HG02623 (cell line): ENCODE measurements around the gene BDKRB2.

Experiments used
- ATAC-seq: cut with Tn5 transposase; IDR thresholded peaks from one replicate; pipeline ENCODE4 v1.9.1; 2021; ENCODE audit warnings: moderate library complexity; ENCODE audit not compliant: unreplicated experiment

BDKRB2 gene

DNA sequence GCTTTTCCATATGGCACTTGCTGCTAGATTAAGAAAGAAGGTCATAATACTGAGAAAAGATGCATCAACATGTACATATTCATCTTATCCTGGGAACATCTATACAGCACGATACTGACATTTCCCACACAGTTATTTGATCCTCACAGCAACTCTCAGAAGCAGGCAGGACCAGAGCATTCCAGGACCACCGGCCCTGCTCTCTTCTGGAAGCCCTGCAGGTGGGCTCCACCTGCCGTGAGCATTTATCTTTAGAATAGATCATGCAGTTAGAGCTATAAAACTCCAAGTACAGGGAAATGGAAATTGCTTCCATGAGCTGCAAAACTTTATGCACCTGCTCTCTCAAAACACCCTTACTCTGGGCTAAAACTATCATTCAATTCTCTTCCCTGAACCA lies 45.8 kb downstream of the BDKRB2 start:
- no peak for ATAC-seq

DNA sequence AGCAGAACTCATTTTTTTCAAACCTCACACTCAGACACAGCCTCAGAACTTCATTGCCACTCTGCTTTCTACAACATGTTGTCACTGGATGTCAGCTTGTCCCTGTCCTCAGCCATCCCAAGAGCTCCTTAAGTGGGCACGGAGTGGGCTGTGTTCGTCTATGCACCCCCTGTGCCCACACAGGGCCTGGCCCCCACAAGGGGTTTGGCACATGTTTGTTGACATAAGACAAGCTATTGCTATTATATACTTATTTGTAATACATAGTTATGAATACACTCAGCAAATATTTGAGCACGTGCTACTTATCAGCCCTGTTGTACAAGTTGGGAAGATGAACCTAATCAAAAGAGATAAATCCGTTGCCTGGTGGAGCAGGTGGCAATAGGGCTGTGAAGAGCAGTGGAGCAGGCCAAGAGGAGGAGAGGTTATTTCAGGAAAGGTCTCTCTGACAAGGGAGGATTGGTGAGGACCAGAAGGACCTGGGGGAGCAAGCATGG lies 47.1 kb downstream of the BDKRB2 start:
- no peak for ATAC-seq

DNA sequence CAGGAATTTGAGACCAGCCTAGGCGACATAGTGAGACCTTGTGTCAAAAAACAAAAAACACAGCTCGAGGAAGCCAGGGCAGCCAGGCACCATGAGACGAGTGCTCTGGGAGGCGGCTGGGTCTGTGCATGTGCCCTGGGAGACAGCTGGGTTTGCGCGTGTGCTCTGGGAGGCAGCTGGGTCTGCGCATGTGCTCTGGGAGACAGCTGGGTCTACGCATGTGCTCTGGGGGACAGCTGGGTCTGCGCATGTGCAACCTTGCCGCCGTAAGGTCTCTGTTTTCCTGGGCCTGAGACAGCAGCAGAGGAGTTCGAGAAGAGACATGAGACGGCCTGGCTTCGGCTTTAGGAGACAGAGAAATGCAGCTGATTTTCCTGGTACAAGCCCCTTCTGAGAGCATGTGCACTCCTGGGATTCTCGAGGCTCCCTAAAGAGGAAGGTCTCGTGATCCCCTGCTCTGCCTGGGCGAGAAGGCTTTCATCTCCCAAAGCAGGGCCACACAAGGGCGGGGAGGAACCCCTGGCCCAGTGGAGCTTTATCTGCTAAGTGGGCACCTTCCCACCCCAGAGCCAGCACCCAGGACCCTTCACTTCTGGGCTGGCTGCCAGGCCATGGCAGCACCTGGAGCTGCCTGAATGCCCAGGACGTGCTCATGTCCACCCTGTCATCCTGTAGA lies 47.8 kb downstream of the BDKRB2 start:
- ATAC-seq = no peak

DNA sequence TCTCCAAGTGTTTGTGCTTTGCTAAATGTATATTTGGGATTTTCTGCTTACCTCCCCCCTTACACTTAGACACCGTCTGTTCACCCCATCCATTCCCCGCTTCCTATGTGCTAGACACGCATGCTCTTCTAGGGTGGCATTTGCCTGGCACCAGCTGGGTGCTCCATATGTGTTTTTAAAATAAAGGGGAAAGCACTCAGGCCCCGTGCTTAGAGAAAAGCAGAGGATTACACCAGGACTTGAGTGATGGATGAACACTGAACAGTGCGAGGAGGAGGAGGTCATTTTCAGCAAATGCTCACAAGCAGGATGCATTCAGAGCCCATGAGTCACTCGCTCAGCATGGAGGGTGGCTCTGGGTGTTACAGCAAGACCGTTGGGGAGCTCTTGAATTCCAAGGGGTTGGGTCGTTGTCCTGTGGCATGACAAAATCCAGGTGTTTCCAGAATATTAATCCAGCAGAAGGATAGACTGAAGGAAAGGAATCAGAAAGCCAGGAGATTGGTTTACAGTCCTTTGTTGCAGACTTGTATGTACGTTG lies 48.4 kb downstream of the BDKRB2 start:
- no peak for ATAC-seq

DNA sequence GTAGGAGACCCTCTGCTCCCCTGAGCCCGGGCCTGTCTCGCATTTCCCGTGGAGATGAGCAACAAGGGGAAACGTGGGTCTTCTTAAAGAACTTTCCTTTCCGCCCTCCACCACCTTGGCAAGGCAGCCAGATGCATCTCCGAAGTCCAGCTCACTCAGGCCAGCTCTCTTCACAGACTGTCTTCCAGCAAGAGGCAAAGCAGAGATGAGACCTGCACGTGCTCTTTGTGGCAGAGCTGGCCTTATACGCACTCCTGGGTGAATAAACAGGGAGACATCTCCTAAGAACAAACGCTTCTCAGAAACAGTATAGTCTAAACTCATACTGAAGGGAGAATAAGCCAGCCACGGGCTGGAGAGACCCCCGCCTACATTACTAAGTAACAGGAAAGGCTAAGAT lies 50.0 kb downstream of the BDKRB2 start:
- ATAC-seq = no peak

DNA sequence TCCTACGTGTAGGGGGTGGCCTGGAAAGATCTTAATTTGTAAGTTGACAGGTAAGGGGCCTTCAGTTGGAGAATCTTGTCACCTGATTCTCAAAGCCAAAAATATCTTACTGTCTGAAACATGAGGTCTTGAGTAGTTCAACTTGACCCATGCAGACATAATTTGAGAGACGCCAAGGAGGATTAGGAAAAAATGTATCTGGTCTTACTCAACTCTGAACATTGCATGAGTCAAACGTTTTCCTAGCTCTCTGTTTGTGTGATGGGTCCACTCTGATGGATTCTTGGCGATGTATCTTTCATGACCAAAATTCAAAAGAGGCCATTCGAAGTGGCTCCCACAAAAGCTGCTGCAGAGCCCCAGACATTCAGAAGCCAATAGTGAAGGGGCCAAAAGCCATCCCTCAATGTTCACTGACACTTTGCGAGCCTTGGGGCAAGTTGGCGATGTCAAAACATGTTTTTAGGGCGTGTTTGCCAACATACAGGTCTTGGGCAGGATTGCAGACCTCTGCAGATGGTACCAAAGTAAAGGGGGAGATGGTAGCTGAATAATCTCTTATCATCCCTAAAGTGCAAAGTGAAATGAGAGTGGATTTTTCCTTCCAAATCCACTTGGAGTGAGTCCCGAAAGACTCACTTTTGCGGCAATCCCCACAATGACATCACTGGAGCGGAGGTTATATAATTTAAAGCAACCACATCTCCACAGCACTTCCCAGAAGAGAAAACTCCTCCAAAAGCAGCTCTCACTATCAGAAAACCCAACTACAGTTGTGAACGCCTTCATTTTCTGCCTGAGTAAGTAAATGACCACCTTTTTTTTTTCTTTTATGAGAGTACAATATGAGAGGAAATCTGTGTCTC lies 51.1 kb downstream of the BDKRB2 start, which contains the start of gene BDKRB1:
BDKRB1 (plus strand) TSS at position 710 of the 866 bp plus-strand sequence. CDS start 7,473 bp downstream, outside the sequence.
- no peak for ATAC-seq

DNA sequence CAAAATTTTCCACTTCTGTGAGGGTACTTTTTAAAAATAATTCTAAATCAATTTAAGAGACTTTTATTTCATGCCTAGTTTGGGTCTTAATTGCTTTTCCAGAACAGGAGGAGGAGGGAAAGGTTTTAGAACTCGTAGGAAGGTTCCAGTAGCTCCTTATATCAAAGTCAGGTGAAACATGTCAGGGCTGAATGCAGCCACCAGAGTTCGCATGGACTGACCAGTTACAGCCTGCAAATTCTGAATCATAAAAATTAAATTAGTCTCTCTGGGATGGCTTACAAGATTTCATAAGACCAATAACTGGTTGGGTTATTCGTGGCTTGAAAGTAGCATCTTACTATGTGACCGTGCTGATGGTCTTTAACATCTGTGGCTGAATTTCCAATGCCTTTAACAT lies 51.8 kb downstream of the BDKRB2 start:
- no peak for ATAC-seq

DNA sequence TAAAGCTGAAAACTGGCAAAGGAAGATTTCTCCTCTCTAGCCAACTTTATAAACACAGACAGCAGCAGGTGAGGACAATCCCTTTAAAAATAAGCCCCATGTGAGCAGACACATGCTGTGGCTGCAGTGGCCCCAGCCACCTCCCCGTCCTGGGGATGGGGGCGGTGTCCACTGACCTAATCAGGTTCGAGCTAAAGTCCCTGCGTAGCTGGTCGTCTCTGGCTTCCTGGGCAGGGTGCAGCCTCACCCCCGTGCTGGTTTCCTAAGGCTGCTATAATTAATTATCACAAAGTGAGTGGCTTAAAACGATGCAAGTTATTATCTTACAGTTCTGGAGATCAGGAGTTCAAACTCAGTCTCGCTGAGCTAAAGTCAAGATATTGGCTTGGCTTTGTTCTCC lies 52.4 kb downstream of the BDKRB2 start:
- no peak for ATAC-seq

DNA sequence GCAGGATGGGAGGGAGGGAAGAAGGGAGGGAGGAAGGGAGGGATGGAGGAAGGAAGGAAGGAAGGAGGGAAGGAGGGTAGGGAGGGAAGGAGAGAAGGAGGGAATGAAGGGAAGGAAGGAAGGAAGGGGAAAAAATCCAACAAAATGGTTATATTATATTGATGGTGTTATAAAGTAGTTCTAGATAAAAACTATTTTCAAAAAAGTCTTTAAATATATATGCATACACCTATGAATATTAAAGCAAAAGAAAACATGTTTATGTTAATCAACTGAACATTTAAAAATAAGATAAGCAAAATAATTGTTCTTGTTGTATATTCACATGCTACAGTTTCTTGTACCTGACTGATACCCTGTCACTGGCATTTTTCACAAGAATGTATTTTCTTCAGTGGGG lies 53.3 kb downstream of the BDKRB2 start:
- ATAC-seq = no peak

DNA sequence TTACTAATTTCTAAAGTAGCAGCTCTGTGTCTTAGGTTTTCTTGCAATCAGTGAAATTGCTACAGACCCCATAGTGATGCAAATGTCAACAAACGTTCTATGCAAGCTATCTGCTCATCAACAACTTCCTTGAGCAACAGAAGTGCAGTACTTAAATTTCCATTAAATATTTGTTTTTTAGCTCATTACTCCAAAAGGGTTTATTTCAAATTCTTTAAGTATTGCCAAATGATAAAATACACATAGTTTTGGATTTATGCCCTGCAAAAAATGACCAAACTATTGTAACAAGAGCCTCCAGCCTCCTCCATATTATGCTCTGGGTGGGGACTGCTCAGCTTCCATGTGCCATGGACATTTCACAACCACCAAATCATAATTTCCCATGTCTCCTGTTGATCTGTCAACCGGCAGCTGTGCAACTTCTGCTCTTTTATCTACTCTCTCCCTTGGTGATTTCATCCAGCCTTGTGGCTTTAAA lies 55.7 kb downstream of the BDKRB2 start:
- ATAC-seq = no peak

DNA sequence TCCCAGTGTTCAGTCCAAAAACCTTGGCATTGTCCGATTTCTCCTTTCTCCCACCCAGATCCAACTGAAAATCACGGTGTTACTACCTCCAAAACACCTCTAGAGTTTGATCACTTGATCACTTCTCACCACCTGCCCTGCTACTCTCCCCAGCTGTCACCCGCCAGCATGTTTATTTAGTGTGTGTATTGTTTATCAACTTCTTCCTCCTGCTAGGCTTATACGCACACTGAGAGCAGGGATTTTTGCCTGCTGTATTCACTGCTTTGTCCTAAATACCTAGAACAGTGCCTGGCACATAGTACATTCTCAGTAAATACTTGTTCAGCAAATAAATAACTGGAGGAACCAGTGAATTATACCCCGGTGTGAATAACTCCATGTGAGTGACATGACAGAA lies 56.4 kb downstream of the BDKRB2 start:
- ATAC-seq = no peak

DNA sequence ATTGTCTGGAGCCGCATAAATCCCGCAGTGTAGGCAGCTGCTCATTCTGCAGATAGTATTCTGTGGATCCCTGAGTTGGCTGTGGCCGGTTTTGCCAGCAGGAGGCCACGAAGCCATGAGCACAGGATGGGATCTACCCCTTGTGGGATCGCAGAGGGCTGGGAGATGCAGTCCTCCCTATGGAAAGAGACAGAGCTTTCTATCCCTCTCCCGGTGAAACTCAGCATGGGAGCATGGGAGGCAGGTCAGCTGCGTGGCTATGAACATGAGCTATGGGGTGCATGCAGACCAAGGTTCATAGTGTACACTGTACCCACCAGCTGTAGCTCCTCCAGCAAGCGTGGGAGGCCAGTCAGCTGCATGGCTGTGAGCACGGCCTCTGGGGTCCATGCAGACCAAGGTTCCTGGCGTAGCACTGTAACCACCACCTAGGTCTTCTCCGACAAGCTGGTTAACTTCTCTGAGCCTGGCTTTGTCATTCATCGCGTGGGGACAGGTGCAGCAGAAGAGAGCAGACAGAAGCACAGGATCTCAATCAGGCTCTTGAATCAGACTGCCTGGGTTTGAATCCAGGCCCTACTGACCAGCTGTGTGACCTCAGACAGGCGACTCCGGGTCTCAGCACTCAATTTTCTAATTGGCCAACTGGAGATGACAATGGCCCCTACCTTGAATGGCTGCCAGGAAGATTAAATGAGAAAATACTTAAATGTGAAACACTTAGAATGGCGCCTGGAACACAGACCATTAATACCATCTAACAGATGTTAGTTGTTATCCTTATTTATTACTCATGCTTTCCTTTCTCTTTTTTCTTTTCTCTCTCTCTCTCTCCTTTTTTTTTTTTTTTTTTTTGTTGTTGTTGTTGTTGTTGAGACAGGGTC lies 57.4 kb downstream of the BDKRB2 start:
- ATAC-seq = no peak

DNA sequence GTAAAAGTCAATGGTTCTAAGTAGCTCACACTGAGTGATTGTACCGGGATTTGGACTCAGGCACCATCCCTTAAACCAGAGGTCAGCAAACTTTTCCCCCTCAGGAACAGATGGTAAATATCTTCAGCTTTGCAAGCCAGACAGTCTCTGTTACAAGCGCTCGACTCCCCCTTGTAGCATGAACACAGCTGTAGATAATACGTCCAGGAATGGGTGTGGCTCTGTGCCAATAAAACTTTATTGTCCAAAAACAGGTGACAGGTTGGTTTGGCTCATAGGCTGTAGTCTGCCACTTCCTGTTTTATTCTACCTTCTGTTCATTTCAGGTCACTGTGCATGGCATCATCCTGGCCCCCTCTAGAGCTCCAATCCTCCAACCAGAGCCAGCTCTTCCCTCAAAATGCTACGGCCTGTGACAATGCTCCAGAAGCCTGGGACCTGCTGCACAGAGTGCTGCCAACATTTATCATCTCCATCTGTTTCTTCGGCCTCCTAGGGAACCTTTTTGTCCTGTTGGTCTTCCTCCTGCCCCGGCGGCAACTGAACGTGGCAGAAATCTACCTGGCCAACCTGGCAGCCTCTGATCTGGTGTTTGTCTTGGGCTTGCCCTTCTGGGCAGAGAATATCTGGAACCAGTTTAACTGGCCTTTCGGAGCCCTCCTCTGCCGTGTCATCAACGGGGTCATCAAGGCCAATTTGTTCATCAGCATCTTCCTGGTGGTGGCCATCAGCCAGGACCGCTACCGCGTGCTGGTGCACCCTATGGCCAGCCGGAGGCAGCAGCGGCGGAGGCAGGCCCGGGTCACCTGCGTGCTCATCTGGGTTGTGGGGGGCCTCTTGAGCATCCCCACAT lies 58.9 kb downstream of the BDKRB2 start:
- ATAC-seq = no peak

DNA sequence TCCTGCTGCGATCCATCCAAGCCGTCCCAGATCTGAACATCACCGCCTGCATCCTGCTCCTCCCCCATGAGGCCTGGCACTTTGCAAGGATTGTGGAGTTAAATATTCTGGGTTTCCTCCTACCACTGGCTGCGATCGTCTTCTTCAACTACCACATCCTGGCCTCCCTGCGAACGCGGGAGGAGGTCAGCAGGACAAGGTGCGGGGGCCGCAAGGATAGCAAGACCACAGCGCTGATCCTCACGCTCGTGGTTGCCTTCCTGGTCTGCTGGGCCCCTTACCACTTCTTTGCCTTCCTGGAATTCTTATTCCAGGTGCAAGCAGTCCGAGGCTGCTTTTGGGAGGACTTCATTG lies 59.5 kb downstream of the BDKRB2 start:
- no peak for ATAC-seq

DNA sequence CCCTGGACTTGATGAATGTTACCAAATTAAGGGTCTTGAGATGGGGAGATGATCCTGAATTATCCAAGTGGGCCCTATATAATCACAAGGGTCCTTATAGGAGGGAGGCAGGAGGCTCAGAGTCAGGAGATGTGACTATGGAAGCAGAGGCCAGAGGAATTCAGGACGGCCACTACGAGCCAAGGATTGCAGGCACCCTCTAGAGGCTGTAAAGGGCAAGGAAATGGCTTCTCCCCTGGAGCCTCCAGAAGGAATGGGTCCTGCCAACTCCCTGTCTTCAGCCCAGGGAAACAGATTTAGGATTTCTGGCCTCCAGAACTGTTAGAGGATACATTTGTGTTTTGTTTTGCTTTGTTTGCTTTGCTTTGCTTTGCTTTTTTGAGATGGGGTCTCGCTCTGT lies 60.2 kb downstream of the BDKRB2 start:
- ATAC-seq = no peak

DNA sequence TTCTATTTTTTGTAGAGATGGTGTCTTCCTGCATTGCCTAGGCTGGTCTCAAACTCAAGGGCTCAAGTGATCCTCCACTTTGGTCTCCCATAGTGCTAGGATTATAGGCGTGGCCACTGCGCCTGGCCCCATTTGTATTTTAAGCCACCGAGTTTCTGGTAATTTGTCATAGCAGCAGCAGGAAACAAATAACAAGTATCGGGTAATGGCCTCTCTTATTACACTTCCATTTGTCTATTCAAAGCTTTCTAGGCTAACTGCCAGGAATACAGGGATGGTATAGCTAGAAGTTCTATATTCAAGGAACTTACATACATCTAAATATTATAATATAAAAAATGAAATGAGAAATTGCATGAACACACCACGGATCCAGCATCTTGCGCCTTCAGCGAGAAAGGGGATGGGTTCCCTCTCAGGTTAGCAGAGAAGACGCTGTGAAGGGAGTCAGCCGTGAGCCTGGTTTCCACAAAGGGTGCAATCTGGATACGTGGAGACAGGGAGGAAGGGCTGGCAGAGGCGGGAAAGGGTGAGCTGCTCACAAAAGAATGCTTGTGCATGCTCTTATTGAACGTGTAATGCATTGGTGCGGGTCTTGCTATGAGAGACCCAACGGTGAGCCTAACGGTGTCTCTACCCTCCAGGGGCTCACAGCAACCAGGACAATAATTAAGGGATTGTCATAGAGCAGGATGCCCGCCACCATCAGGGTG lies 60.9 kb downstream of the BDKRB2 start:
- no peak for ATAC-seq

DNA sequence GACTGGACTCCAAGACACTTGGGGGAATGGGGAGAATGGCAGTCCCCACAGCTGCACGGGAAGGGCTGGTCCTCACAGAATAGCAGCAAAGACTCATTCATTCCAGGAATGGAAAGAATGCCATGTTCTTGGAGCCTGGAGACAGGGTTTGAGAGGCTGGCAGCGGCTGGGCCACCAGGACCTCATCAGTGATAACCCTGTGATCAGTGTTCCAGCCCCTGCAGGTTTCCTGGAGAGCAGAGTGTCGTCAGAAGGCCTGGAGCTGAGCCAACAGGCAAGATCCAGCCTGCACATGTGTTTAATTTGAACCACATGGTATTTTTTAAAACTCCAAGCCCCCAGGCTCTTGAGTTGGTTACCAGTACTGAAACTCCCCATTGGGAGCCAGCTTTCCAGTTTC lies 62.7 kb downstream of the BDKRB2 start:
- ATAC-seq = no peak

DNA sequence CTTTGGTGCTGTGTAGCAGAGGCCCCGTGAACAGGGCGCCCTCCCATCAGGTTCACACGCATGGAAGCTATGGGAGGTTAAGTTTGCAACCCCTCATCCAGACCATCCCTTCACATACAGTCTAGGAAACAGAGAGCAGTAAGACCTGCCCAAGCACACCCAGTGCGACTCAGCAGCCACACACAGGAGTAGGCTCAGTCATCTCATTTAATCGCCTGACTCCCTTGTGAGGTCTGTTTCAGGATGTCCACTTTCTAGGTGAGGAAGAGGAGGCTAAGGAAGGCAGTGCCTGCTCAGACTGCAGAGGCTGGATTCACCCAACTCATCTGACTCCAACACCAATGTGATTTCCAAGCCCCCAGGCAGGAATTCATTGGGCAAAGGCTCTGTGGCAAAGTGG lies 63.3 kb downstream of the BDKRB2 start:
- ATAC-seq = no peak
